Activated CD4-positive, alpha-beta T cell treated with anti-CD3 and anti-CD28 coated beads, Interleukin-2, amount 10 ng/mL, durations not matched to agents 24 days and 14 days (primary cell): ENCODE measurements around the gene LMTK3. TPM values are rescaled to one million over a fixed set of nuclear protein-coding genes. Genes with fewer than 3 reads are reported as not detected.

Source experiments
- DNase-seq: peaks from one replicate; pipeline ENCODE4 v3.0.0; 2022
- H3K27ac Mint-ChIP-seq: one replicate; pipeline ENCODE4 v1.8.0; 2022; ENCODE audit warnings: mild to moderate bottlenecking, mixed read lengths
- H3K27me3 Mint-ChIP-seq: one replicate; pipeline ENCODE4 v1.8.0; 2022; ENCODE audit warnings: mixed read lengths
- H3K36me3 Mint-ChIP-seq: one replicate; pipeline ENCODE4 v1.8.0; 2022; ENCODE audit warnings: low read depth, mild to moderate bottlenecking, mixed read lengths
- H3K4me1 Mint-ChIP-seq: one replicate; pipeline ENCODE4 v1.8.0; 2021; ENCODE audit warnings: mixed read lengths
- H3K4me3 Mint-ChIP-seq: one replicate; pipeline ENCODE4 v1.8.0; 2022; ENCODE audit warnings: mild to moderate bottlenecking, moderate library complexity, mixed read lengths
- H3K9me3 Mint-ChIP-seq: one replicate; pipeline ENCODE4 v1.8.0; 2021; ENCODE audit warnings: mixed read lengths
- intact Hi-C: fragments of 100-400 bp; cut with micrococcal nuclease; formaldehyde crosslinking; loops from one replicate; pipeline ENCODE4 v1.15.1; 2023
- total RNA-seq: library from RNA; stranded (reverse); gene quantifications from 2 replicates; pipeline ENCODE4 v1.2.3, GENCODE V29; 2022

Gene LMTK3
- total RNA-seq, 1 donor from 2014 or later: 3.6 TPM

DNA sequence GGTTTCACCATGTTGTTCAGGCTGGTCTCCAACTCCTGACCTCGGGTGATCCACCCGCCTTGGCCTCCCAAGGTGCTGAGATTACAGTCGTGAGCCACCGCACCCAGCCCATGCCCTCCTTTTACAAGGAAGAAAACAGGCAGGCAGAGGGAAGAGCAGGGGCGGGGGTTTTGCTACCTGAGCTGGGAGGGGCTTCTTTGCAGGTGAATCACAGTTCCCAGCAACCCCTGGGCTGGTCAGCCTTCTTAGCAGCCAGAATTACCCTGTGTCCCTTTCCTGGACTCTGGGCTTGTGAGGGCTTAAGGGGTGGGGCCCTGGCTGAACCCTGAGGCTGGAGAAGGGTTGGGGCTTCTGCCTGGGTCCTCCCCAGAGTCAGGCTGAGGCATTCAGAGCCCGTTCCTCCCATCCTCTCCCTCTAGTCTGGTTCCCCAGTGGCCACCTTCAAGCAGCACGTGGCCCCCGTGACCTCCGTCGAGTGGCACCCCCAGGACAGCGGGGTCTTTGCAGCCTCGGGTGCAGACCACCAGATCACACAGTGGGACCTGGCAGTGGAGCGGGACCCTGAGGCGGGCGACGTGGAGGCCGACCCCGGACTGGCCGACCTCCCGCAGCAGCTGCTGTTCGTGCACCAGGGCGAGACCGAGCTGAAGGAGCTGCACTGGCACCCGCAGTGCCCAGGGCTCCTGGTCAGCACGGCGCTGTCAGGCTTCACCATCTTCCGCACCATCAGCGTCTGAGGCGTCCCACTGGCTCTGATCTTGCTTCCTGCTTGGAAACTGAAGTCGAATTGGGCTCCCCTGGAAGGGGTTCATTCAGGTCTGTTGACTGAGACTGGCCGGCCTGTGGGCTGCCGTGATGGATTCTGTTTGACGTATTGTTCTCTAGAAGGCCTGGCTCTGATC is 59.1 kb downstream of the LMTK3 start:
- intact Hi-C loops: no loop called here
- H3K27ac Mint-ChIP-seq: no peak overlapping the region
- H3K27me3 Mint-ChIP-seq: no peaks in the 10 kb centered on the region
- DNase-seq: no peak
- no peaks in the 10 kb centered on the region for H3K9me3 Mint-ChIP-seq
- no peak overlapping the region for H3K4me3 Mint-ChIP-seq
- peaks cover 51% of the 10 kb centered on the region for H3K36me3 Mint-ChIP-seq
- peaks cover 6% of the 10 kb centered on the region for H3K4me1 Mint-ChIP-seq

GRCh38 chr19:48451624-48452023 is 60.0 kb downstream of the LMTK3 start:
- Mint-ChIP-seq H3K27ac (no peak overlapping the region), H3K36me3 (peaks cover 52% of the 10 kb centered on the region), H3K27me3 (no peaks in the 10 kb centered on the region)

DNA sequence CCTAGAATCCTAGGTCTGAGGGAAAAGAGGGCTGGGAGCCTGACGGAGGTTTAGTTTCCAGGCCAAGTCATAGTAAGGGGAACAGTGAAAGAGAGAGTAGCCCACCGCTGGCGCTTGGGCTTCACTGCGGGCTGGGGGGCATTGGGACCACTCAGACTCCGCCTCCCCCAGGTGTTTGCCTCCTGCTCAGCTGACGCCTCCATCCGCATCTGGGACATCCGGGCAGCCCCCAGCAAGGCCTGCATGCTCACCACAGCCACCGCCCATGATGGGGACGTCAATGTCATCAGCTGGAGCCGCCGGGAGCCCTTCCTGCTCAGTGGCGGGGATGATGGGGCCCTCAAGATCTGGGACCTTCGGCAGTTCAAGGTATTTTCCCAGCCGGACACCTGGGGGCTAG is 60.8 kb downstream of the LMTK3 start:
- Mint-ChIP-seq H3K27ac (no peak overlapping the region), H3K4me1 (peaks cover 8% of the 10 kb centered on the region), H3K4me3 (no peak overlapping the region), H3K9me3 (no peaks in the 10 kb centered on the region), H3K27me3 (no peaks in the 10 kb centered on the region), H3K36me3 (peaks cover 60% of the 10 kb centered on the region)
- intact Hi-C loops: no loop called here
- no peak for DNase-seq

More at GRCh38 chr19:48451624-48452023, 60.0 kb downstream of the LMTK3 start:
- H3K4me1 Mint-ChIP-seq: peaks cover 6% of the 10 kb centered on the region
- H3K9me3 Mint-ChIP-seq: no peaks in the 10 kb centered on the region
- H3K4me3 Mint-ChIP-seq: no peak overlapping the region
- DNase-seq: no peak
- intact Hi-C loops: no loop called here

DNA sequence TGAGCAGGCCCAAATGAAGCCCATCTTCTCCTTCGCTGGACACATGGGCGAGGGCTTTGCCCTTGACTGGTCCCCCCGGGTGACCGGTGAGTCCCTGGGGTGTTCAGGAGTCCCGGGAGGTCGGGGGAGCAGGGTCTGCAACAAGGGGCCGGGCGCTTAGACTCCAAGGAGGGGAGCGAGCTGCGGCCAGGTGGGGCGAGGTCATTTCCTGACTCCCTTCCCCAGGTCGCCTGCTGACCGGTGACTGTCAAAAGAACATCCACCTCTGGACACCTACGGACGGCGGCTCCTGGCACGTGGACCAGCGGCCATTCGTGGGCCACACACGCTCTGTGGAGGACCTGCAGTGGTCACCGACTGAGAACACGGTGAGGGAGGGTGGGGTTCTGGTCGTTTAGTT is 61.2 kb downstream of the LMTK3 start:
- Mint-ChIP-seq H3K9me3 (no peaks in the 10 kb centered on the region), H3K4me3 (no peak overlapping the region), H3K27ac (no peak overlapping the region), H3K36me3 (peaks cover 62% of the 10 kb centered on the region), H3K4me1 (peaks cover 12% of the 10 kb centered on the region), H3K27me3 (peaks cover 2% of the 10 kb centered on the region)
- no peak for DNase-seq
- intact Hi-C loops: no loop called here

DNA sequence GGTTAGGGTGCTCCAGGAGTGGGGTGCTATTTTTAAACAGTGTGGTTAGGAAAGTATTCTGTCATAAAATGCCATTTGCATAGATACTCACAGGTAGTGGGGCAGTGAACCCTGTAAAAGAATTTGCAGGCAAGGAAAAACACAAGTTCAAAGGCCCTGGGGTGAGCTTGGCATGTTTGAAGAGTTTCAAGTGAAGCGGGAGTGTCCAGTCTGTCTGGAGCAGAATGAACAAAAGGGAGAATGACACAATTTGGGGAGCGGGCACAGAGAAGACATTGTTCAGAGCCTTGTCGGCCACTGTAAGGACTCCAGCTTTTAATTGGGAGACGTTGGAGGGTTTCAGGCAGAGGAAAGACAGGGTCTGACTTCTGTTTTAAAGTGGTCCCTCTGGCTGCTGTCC is 63.1 kb downstream of the LMTK3 start:
- H3K4me1 Mint-ChIP-seq: peaks cover 23% of the 10 kb centered on the region
- intact Hi-C loops: no loop called here
- H3K4me3 Mint-ChIP-seq: no peak overlapping the region
- no peak for DNase-seq
- peaks cover 14% of the 10 kb centered on the region for H3K27me3 Mint-ChIP-seq
- H3K9me3 Mint-ChIP-seq: no peaks in the 10 kb centered on the region
- peaks cover 53% of the 10 kb centered on the region for H3K36me3 Mint-ChIP-seq
- H3K27ac Mint-ChIP-seq: no peak overlapping the region

GRCh38 chr19:48446579-48446978 is 65.1 kb downstream of the LMTK3 start:
- peak overlapping the region; percentile 97 for H3K27ac Mint-ChIP-seq
- H3K36me3 Mint-ChIP-seq: peaks cover 43% of the 10 kb centered on the region
- no peak for DNase-seq
- H3K27me3 Mint-ChIP-seq: peaks cover 21% of the 10 kb centered on the region
- intact Hi-C loops: loop anchor here (1.0 kb wide), 1 partner anchor 23 kb away; the partner anchor contains the start of gene CYTH2
- H3K4me1 Mint-ChIP-seq: peaks cover 23% of the 10 kb centered on the region
- no peaks in the 10 kb centered on the region for H3K9me3 Mint-ChIP-seq
- peak overlapping the region; percentile 96 for H3K4me3 Mint-ChIP-seq

GRCh38 chr19:48445606-48446481 is 65.8 kb downstream of the LMTK3 start, which contains the start of gene GRWD1:
Gene GRWD1 (plus strand): TSS chr19:48445983. CDS start chr19:48446006, 23 bp downstream.
- Mint-ChIP-seq H3K27me3 (peaks cover 25% of the 10 kb centered on the region), H3K4me1 (peaks cover 23% of the 10 kb centered on the region), H3K27ac (peak within 1 kb of the TSS; percentile 97), H3K4me3 (peak within 1 kb of the TSS; percentile 96), H3K36me3 (peaks cover 40% of the 10 kb centered on the region), H3K9me3 (no peaks in the 10 kb centered on the region)
- peak; percentile 98 for DNase-seq
- intact Hi-C loops: loop anchor here (1.0 to 2.0 kb wide), 5 partner anchors 23 to 125 kb away; partner anchors contain the start of genes CYTH2, KDELR1 and TMEM143

DNA sequence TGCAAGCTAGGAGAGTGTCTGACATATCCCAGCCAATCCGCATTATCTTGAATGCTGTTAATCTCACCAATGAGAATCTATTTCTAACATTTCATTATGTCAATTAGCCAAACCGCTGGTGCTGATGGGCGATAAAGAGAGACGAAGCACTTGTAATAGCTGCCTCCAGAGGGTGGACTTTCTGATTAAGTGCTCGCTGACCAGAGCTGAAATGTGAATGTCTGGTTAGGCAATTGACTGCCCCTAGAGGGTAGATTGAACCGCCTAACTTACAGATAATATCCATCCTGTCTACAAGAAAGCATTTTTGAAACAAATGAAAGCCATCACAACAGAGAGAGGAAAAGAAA is 66.4 kb downstream of the LMTK3 start:
- no peaks in the 10 kb centered on the region for H3K9me3 Mint-ChIP-seq
- peaks cover 23% of the 10 kb centered on the region for H3K4me1 Mint-ChIP-seq
- peaks cover 38% of the 10 kb centered on the region for H3K36me3 Mint-ChIP-seq
- H3K27ac Mint-ChIP-seq: peak overlapping the region; percentile 97
- intact Hi-C loops: loop anchor here (1.0 to 2.0 kb wide), 4 partner anchors 26 to 124 kb away; partner anchors contain the start of genes KDELR1 and TMEM143
- peaks cover 25% of the 10 kb centered on the region for H3K27me3 Mint-ChIP-seq
- no peak for DNase-seq
- peak overlapping the region; percentile 96 for H3K4me3 Mint-ChIP-seq

DNA sequence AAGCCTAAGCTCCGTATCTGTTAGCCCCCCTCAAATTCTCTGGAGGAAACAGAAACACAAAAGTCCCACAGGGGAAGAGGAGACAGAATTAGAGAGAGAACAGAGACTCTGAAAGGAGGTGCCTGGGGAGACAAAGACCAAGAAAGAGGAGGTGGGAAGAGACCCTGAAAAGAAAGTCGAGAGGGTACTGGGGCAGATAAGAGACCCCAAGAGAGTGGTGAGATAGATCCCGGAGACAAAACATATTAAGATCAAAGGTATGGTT is 66.8 kb downstream of the LMTK3 start:
- H3K27me3 Mint-ChIP-seq: peaks cover 25% of the 10 kb centered on the region
- H3K27ac Mint-ChIP-seq: peak overlapping the region; percentile 97
- H3K4me1 Mint-ChIP-seq: peaks cover 23% of the 10 kb centered on the region
- DNase-seq: no peak
- no peaks in the 10 kb centered on the region for H3K9me3 Mint-ChIP-seq
- H3K4me3 Mint-ChIP-seq: peak overlapping the region; percentile 96
- intact Hi-C loops: loop anchor here (1.0 to 2.0 kb wide), 4 partner anchors 26 to 124 kb away; partner anchors contain the start of genes KDELR1 and TMEM143
- H3K36me3 Mint-ChIP-seq: peaks cover 37% of the 10 kb centered on the region

DNA sequence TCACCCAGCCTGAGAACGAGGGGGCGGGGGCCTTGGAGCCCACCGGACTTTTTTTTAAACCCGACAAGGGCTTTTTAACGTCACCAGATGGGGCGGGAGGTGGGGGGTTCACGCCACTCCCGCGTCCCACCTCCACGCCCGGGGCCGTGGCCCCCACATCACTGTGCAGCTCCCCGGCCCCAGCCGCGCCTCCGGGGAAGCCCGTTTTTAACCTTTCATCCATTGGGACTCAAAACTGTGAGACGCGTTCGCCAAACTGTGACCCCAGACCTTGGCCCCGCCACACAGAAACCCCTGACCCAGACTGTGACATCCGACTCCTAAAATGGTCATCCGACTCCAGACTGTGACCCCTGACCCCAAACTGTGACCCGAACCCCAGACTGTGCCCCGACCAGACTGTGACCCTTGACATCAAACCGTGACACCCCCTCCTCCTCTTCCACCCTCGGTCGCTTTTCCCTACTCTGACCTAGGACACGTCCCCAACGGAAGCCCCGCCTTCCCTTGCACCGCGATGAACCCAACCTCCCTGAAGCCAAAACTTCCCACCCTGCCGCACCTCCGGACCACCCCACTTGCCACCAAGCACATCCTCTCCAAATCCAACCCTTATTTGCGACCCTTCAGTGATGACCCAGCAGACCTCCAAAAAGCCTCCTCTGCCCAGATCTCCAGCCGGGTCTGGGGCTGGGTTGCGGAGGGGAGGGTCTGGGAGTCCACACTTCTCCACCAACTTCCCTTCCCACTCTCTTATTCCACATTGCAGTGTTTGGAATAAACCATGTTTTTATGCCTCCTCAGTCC is 67.3 kb downstream of the LMTK3 start:
- Mint-ChIP-seq H3K4me3 (peak overlapping the region; percentile 96), H3K27me3 (peaks cover 25% of the 10 kb centered on the region), H3K27ac (peak overlapping the region; percentile 45), H3K4me1 (peaks cover 23% of the 10 kb centered on the region), H3K9me3 (no peaks in the 10 kb centered on the region), H3K36me3 (peaks cover 33% of the 10 kb centered on the region)
- DNase-seq: peak; percentile 65
- intact Hi-C loops: loop anchor here (2.0 kb wide), 2 partner anchors 26 to 54 kb away; partner anchors contain the start of gene KDELR1

DNA sequence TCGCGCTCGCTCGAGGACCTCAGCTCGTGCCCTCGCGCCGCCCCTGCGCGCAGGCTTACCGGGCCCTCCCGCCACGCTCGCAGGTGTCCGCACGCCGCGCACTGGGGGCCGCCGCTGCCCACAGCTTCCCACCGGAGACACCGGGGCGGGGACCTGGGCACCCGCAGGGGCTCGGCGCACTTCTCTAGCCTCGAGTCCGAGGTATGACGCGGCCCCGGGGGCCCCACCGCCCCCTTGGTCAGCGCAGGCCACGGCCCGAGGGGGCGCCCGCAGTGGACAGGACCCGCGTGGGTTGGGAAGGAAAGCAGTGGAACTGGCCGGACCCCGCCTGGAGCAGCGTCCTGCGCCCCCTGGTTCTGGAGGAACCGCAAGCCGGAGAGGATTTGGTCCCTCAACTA is 67.9 kb downstream of the LMTK3 start:
- DNase-seq: no peak
- Mint-ChIP-seq H3K9me3 (no peaks in the 10 kb centered on the region), H3K4me3 (no peak overlapping the region), H3K27ac (no peak overlapping the region), H3K27me3 (peaks cover 27% of the 10 kb centered on the region), H3K36me3 (peaks cover 28% of the 10 kb centered on the region), H3K4me1 (peaks cover 23% of the 10 kb centered on the region)
- intact Hi-C loops: loop anchor here (2.0 kb wide), 2 partner anchors 25 to 53 kb away; partner anchors contain the start of gene KDELR1

DNA sequence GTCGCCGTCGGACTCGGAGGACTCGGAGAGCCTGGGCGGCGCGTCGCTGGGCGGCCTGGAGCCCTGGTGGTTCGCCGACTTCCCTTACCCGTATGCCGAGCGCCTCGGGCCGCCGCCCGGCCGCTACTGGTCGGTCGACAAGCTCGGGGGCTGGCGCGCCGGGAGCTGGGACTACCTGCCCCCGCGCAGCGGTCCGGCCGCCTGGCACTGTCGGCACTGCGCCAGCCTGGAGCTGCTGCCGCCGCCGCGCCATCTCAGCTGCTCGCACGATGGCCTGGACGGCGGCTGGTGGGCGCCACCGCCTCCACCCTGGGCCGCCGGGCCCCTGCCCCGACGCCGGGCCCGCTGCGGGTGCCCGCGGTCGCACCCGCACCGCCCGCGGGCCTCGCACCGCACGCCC is 68.4 kb downstream of the LMTK3 start:
- H3K4me3 Mint-ChIP-seq: no peak overlapping the region
- intact Hi-C loops: no loop called here
- no peak overlapping the region for H3K27ac Mint-ChIP-seq
- H3K9me3 Mint-ChIP-seq: no peaks in the 10 kb centered on the region
- DNase-seq: peak; percentile 72
- H3K27me3 Mint-ChIP-seq: peaks cover 27% of the 10 kb centered on the region
- H3K36me3 Mint-ChIP-seq: peaks cover 23% of the 10 kb centered on the region
- peaks cover 20% of the 10 kb centered on the region for H3K4me1 Mint-ChIP-seq
